WTC11 (cell line): ENCODE measurements around the gene DOHH.

Source experiments
- ATF2 ChIP-seq: sonication (generic); formaldehyde crosslinking; IDR thresholded peaks from 2 replicates; pipeline ENCODE4 v1.8.1; 2022; ENCODE audit warnings: low read depth, missing genetic modification reagents, borderline replicate concordance
- CREB1 ChIP-seq: sonication (generic); formaldehyde crosslinking; IDR thresholded peaks from 2 replicates; pipeline ENCODE4 v1.8.0; 2023; ENCODE audit warnings: mild to moderate bottlenecking, missing genetic modification reagents
- CREM ChIP-seq: sonication (generic); formaldehyde crosslinking; IDR thresholded peaks from 2 replicates; pipeline ENCODE4 v1.8.1; 2022; ENCODE audit warnings: mild to moderate bottlenecking, missing genetic modification reagents, moderate library complexity
- CTCF ChIP-seq: fragments of 200-600 bp; IDR thresholded peaks from 2 replicates; pipeline ENCODE4 v1.8.0; 2022; ENCODE audit warnings: antibody characterized with exemption
- JUN ChIP-seq: sonication (generic); formaldehyde crosslinking; IDR thresholded peaks from 2 replicates; pipeline ENCODE4 v1.8.0; 2023; ENCODE audit warnings: mild to moderate bottlenecking, missing genetic modification reagents
- MAX ChIP-seq: sonication (generic); formaldehyde crosslinking; IDR thresholded peaks from 2 replicates; pipeline ENCODE4 v1.8.0; 2022; ENCODE audit warnings: mild to moderate bottlenecking, missing genetic modification reagents
- MYBL2 ChIP-seq: sonication (generic); formaldehyde crosslinking; IDR thresholded peaks from 2 replicates; pipeline ENCODE4 v1.8.1; 2023; ENCODE audit warnings: mild to moderate bottlenecking, moderate library complexity, missing genetic modification reagents
- NFE2L1 ChIP-seq: sonication (generic); formaldehyde crosslinking; IDR thresholded peaks from 2 replicates; pipeline ENCODE4 v1.8.1; 2023; ENCODE audit warnings: missing genetic modification reagents
- RELA ChIP-seq: sonication (generic); formaldehyde crosslinking; IDR thresholded peaks from 2 replicates; pipeline ENCODE4 v1.8.1; 2022; ENCODE audit warnings: missing genetic modification reagents, mild to moderate bottlenecking, borderline replicate concordance
- TCF7 ChIP-seq: sonication (generic); formaldehyde crosslinking; IDR thresholded peaks from 2 replicates; pipeline ENCODE4 v1.8.0; 2022; ENCODE audit warnings: mild to moderate bottlenecking, low read depth, missing genetic modification reagents, moderate library complexity
- ZNF121 ChIP-seq: sonication (generic); formaldehyde crosslinking; IDR thresholded peaks from 2 replicates; pipeline ENCODE4 v1.8.0; 2023; ENCODE audit warnings: missing genetic modification reagents
- ZNF138 ChIP-seq: sonication (generic); formaldehyde crosslinking; conservative IDR thresholded peaks from 2 replicates; pipeline ENCODE4 v1.8.1; 2022; ENCODE audit warnings: mild to moderate bottlenecking, moderate library complexity, missing genetic modification reagents
- TF ChIP-seq, protein P1 (sequence below): sonication (generic); formaldehyde crosslinking; IDR thresholded peaks from 2 replicates; pipeline ENCODE4 v1.8.1; 2023; ENCODE audit warnings: mild to moderate bottlenecking, missing genetic modification reagents, moderate library complexity
- TF ChIP-seq, protein P2 (sequence below): sonication (generic); formaldehyde crosslinking; IDR thresholded peaks from 2 replicates; pipeline ENCODE4 v1.8.1; 2022; ENCODE audit warnings: mild to moderate bottlenecking, moderate library complexity, missing genetic modification reagents

GRCh38 chr19:3524904-3525451, 24.5 kb upstream of the DOHH start:
- TF ChIP-seq ZNF121 (CRISPR knock-in tag) (no peak), CTCF (no peak), JUN (CRISPR knock-in tag) (no peak), RELA (CRISPR knock-in tag) (no peak), MAX (no peak), CREM (CRISPR knock-in tag) (no peak), NFE2L1 (CRISPR knock-in tag) (no peak), TCF7 (no peak), MYBL2 (CRISPR knock-in tag) (no peak), ZNF138 (CRISPR knock-in tag) (no peak), ATF2 (CRISPR knock-in tag) (no peak), CREB1 (CRISPR knock-in tag) (no peak)
- TF ChIP-seq, protein P1, sequence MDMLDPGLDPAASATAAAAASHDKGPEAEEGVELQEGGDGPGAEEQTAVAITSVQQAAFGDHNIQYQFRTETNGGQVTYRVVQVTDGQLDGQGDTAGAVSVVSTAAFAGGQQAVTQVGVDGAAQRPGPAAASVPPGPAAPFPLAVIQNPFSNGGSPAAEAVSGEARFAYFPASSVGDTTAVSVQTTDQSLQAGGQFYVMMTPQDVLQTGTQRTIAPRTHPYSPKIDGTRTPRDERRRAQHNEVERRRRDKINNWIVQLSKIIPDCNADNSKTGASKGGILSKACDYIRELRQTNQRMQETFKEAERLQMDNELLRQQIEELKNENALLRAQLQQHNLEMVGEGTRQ (CRISPR knock-in tag), result no peak
- TF ChIP-seq, protein P2, sequence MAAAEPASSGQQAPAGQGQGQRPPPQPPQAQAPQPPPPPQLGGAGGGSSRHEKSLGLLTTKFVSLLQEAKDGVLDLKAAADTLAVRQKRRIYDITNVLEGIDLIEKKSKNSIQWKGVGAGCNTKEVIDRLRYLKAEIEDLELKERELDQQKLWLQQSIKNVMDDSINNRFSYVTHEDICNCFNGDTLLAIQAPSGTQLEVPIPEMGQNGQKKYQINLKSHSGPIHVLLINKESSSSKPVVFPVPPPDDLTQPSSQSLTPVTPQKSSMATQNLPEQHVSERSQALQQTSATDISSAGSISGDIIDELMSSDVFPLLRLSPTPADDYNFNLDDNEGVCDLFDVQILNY (CRISPR knock-in tag), result no peak
